T-cell (primary cell): ENCODE data around the gene SLC35A3. TPM values are rescaled to one million over a fixed set of nuclear protein-coding genes. Genes with fewer than 3 reads are reported as not detected.

Experiments used
- ATAC-seq, 4 experiments: fragments of 200-7000 bp in 3 of 4; fragments of 150-1000 bp in 1 of 4; cut with Tn5 transposase; replicated peaks in 1 of 4; 1 replicate in 3 of 4; 2 replicates in 1 of 4; pipeline ENCODE4 v1.10.0; 2021; ENCODE audit warnings: moderate library complexity in 3 of 4, mild to moderate bottlenecking in 2 of 4, moderate number of reproducible peaks in 1 of 4
- CTCF ChIA-PET, 2 donors: fragments of 300-600 bp; sonication (Branson Sonifier 250); formaldehyde crosslinking; loops; one replicate each; lab custom pipeline; 2022; ENCODE audit warnings: antibody characterized with exemption in 2 of 2; lab: Charles Lee
- POLR2A ChIA-PET, 2 donors: fragments of 300-600 bp; sonication (Branson Sonifier 250); formaldehyde crosslinking; loops; one replicate each; lab custom pipeline; 2022; ENCODE audit warnings: antibody characterized with exemption in 2 of 2; lab: Charles Lee
- DNase-seq, 35 experiments: peaks; one replicate each; pipeline versions ENCODE4 v3.0.0 to v3.0.0-alpha.2; 2013 to 2023
- H3K27ac ChIP-seq: one replicate; pipeline ENCODE4 v1.5.1; 2013; ENCODE audit warnings: low read length
- H3K27me3 ChIP-seq, 2 experiments: replicated peaks in 1 of 2; 1 replicate in 1 of 2; 2 replicates in 1 of 2; pipeline versions ENCODE4 v1.6.1 to v1.7.0; 2013; ENCODE audit warnings: low read length in 1 of 2, mixed read lengths in 1 of 2; ENCODE audit not compliant: control insufficient read depth in 2 of 2, insufficient read depth in 2 of 2; ENCODE audit errors: extremely low read depth in 1 of 2
- H3K36me3 ChIP-seq, 2 donors: 1 replicate in 1 of 2; 2 replicates in 1 of 2; pipeline versions ENCODE4 v1.6.1 to v1.7.0; 2013; ENCODE audit warnings: low read length in 1 of 2; ENCODE audit not compliant: control insufficient read depth in 2 of 2, insufficient read depth in 1 of 2; ENCODE audit errors: extremely low read depth in 1 of 2
- H3K4me1 ChIP-seq, 2 experiments: 1 replicate in 1 of 2; 2 replicates in 1 of 2; pipeline versions ENCODE4 v1.6.1 to v1.7.0; 2013; ENCODE audit warnings: low read length in 2 of 2, mixed read lengths in 1 of 2; ENCODE audit not compliant: insufficient read depth in 2 of 2, control insufficient read depth in 1 of 2; ENCODE audit errors: extremely low read depth in 1 of 2
- H3K4me3 ChIP-seq, 2 donors: 1 replicate in 1 of 2; 2 replicates in 1 of 2; pipeline versions ENCODE4 v1.5.1 to v1.7.0; 2013; ENCODE audit warnings: mild to moderate bottlenecking in 2 of 2, low read length in 1 of 2, moderate library complexity in 1 of 2; ENCODE audit not compliant: control insufficient read depth in 1 of 2; ENCODE audit errors: extremely low read depth in 1 of 2
- H3K9me3 ChIP-seq: 2 replicates; pipeline ENCODE4 v1.7.0; 2013
- H3K27ac Mint-ChIP-seq, 2 donors: one replicate each; pipeline ENCODE4 v1.8.0; 2020 to 2021; ENCODE audit warnings: mild to moderate bottlenecking in 2 of 2, mixed read lengths in 2 of 2
- H3K27me3 Mint-ChIP-seq, 2 donors: one replicate each; pipeline ENCODE4 v1.8.0; 2021 to 2022; ENCODE audit warnings: mixed read lengths in 2 of 2
- H3K36me3 Mint-ChIP-seq: one replicate; pipeline ENCODE4 v1.8.0; 2021; ENCODE audit warnings: mixed read lengths
- H3K4me1 Mint-ChIP-seq, 3 donors: one replicate each; pipeline ENCODE4 v1.8.0; 2020 to 2022; ENCODE audit warnings: mixed read lengths in 3 of 3, mild to moderate bottlenecking in 1 of 3
- H3K4me3 Mint-ChIP-seq, 3 donors: one replicate each; pipeline ENCODE4 v1.8.0; 2020 to 2022; ENCODE audit warnings: mild to moderate bottlenecking in 3 of 3, mixed read lengths in 3 of 3, moderate library complexity in 3 of 3
- H3K9me3 Mint-ChIP-seq, 3 donors: one replicate each; pipeline ENCODE4 v1.8.0; 2020 to 2022; ENCODE audit warnings: mixed read lengths in 3 of 3
- WGBS: methylation state at CpG from one replicate; pipeline ENCODE4 v1.1.5; 2013; ENCODE audit warnings: missing lambda C conversion rate; ENCODE audit not compliant: insufficient coverage; 5-methylcytosine and 5-hydroxymethylcytosine counted together
- total RNA-seq, 35 experiments: library from RNA in 6 of 35; stranded (reverse) in 6 of 35; fragments of 120-200 nt in 1 of 35; gene quantifications; one replicate each; pipeline versions ENCODE4 v1.2.1 to v1.2.4 and lab custom pipeline; 2013 to 2026

The SLC35A3 gene
- total RNA-seq, 5 donors from 2014 or later (not counting 1 experiment from before 2014, with no cell fraction given) = 21.5 to 31.8 (median 24.5) TPM

- Histone ChIP-seq H3K4me3 (no peak overlapping the region), H3K27me3 (no peaks in the 10 kb centered on the region), H3K36me3 (peaks cover 6 to 23% of the 10 kb centered on the region in 2 donors), H3K27ac (no peak overlapping the region), H3K9me3 (no peaks in the 10 kb centered on the region), H3K4me1 (peaks cover 4 to 19% of the 10 kb centered on the region in 2 experiments)
- Mint-ChIP-seq H3K4me3 (no peak overlapping the region), H3K36me3 (peaks cover 30% of the 10 kb centered on the region), H3K9me3 (no peaks in the 10 kb centered on the region), H3K27ac (peak overlapping the region in 1 of 2 donors; percentile 34), H3K4me1 (peaks cover 55 to 65% (median 59%) of the 10 kb centered on the region in 3 donors), H3K27me3 (no peaks in the 10 kb centered on the region)
- WGBS = no CpG with 5 or more reads among the region's 1 CpG
- DNase-seq (no peak), ATAC-seq (no peak)
- CTCF ChIA-PET = interaction anchor here in 1 of 2 donors (0.5 to 0.7 kb wide), 2 partner anchors 11 to 167 kb away, joined by 3 to 5 read pairs; no protein-coding TSS in a partner anchor
- POLR2A ChIA-PET = interaction anchor here (0.6 to 0.9 kb wide), 4 partner anchors 9 to 437 kb away, joined by 3 to 11 read pairs (median 5); no protein-coding TSS in a partner anchor
These were observed 82.1 kb downstream of the SLC35A3 start for GRCh38 chr1:100051893-100052292.

- no peak for DNase-seq
- ChIA-PET POLR2A (no interaction called here), CTCF (interaction anchor here in 1 of 2 donors (0.6 kb wide), 1 partner anchor 39 kb away, joined by 5 read pairs; no protein-coding TSS in a partner anchor)
- no peaks in the 10 kb centered on the region for H3K9me3 ChIP-seq
- peak overlapping the region in 1 of 2 donors; percentile 7 for H3K27ac Mint-ChIP-seq
- H3K4me3 Mint-ChIP-seq = no peak overlapping the region
- no peaks in the 10 kb centered on the region for H3K27me3 ChIP-seq
- peaks cover 0 to 10% of the 10 kb centered on the region in 2 experiments for H3K4me1 ChIP-seq
- no peak for ATAC-seq
- H3K4me1 Mint-ChIP-seq = peaks cover 49 to 55% (median 50%) of the 10 kb centered on the region in 3 donors
- H3K27me3 Mint-ChIP-seq = no peaks in the 10 kb centered on the region
- no peak overlapping the region for H3K27ac ChIP-seq
- H3K36me3 Mint-ChIP-seq = peaks cover 34% of the 10 kb centered on the region
- H3K4me3 ChIP-seq = no peak overlapping the region
- H3K9me3 Mint-ChIP-seq = no peaks in the 10 kb centered on the region
- peaks cover 6 to 28% of the 10 kb centered on the region in 2 donors for H3K36me3 ChIP-seq
These were observed 83.3 kb downstream of the SLC35A3 start for GRCh38 chr1:100053119-100053518.

GRCh38 chr1:100053727-100054126 lies 83.9 kb downstream of the SLC35A3 start:
- Histone ChIP-seq H3K4me1 (peaks cover 0 to 4% of the 10 kb centered on the region in 2 experiments), H3K27me3 (no peaks in the 10 kb centered on the region), H3K4me3 (no peak overlapping the region), H3K36me3 (peaks cover 6 to 28% of the 10 kb centered on the region in 2 donors), H3K27ac (no peak overlapping the region), H3K9me3 (no peaks in the 10 kb centered on the region)
- H3K27ac Mint-ChIP-seq = peak overlapping the region; percentile 7 to 37
- H3K27me3 Mint-ChIP-seq = no peaks in the 10 kb centered on the region
- ChIA-PET CTCF (interaction anchor here (0.6 to 0.7 kb wide), 2 partner anchors 38 to 358 kb away, joined by 5 to 6 read pairs; no protein-coding TSS in a partner anchor), POLR2A (interaction anchor here (0.7 kb wide), 2 partner anchors 14 to 875 kb away, joined by 3 to 11 read pairs; no protein-coding TSS in a partner anchor)
- no peaks in the 10 kb centered on the region for H3K9me3 Mint-ChIP-seq
- H3K36me3 Mint-ChIP-seq = peaks cover 34% of the 10 kb centered on the region
- peaks cover 43 to 49% (median 44%) of the 10 kb centered on the region in 3 donors for H3K4me1 Mint-ChIP-seq
- H3K4me3 Mint-ChIP-seq = no peak overlapping the region
- WGBS = no CpG with 5 or more reads among the region's 4 CpGs
- ATAC-seq (no peak), DNase-seq (no peak)

DNA sequence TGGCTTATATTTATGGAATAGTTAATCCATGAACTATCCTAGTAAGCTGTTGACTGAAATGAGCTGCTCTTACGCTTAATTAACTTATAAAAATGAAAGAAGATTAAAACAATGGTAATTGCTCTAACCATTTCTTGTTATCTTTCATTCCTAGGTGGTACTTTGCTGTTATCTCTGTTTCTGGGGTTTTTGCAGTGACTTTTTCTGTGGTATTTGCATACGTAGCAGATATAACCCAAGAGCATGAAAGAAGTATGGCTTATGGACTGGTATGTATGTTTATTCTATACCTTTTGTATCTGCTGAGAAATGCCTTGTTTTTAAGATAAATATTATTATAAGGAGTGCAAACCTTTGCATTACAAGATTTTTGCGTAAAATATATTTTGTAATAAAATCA lies 91.9 kb downstream of the SLC35A3 start:
- Mint-ChIP-seq H3K4me1 (peaks cover 25 to 37% (median 28%) of the 10 kb centered on the region in 3 donors), H3K36me3 (peaks cover 41% of the 10 kb centered on the region), H3K4me3 (no peak overlapping the region), H3K27me3 (no peaks in the 10 kb centered on the region), H3K27ac (no peak overlapping the region), H3K9me3 (no peaks in the 10 kb centered on the region)
- POLR2A ChIA-PET = interaction anchor here in 1 of 2 donors (1.1 kb wide), 1 partner anchor 10 kb away, joined by 4 read pairs; no protein-coding TSS in a partner anchor
- no CpG with 5 or more reads among the region's 3 CpGs for WGBS
- Histone ChIP-seq H3K4me1 (peaks cover 2 to 5% of the 10 kb centered on the region in 2 experiments), H3K27me3 (no peaks in the 10 kb centered on the region), H3K4me3 (no peak overlapping the region), H3K36me3 (peaks cover 4 to 51% of the 10 kb centered on the region in 2 donors), H3K9me3 (no peaks in the 10 kb centered on the region), H3K27ac (no peak overlapping the region)
- CTCF ChIA-PET = no interaction called here
- ATAC-seq (no peak), DNase-seq (no peak)

- Mint-ChIP-seq H3K4me1 (peaks cover 21 to 34% (median 23%) of the 10 kb centered on the region in 3 donors), H3K36me3 (peaks cover 56% of the 10 kb centered on the region), H3K27ac (peak overlapping the region; percentile 77 to 82), H3K9me3 (no peaks in the 10 kb centered on the region), H3K4me3 (peak overlapping the region in 1 of 3 donors; percentile 42), H3K27me3 (no peaks in the 10 kb centered on the region)
- POLR2A ChIA-PET = interaction anchor here in 1 of 2 donors (0.5 kb wide), 1 partner anchor 91 kb away, joined by 4 read pairs; no protein-coding TSS in a partner anchor
- H3K36me3 ChIP-seq = peaks cover 11 to 70% of the 10 kb centered on the region in 2 donors
- H3K9me3 ChIP-seq = no peaks in the 10 kb centered on the region
- no peak overlapping the region for H3K4me3 ChIP-seq
- DNase-seq (peak in 1 of 35 experiments; percentile 11), ATAC-seq (no peak)
- H3K27me3 ChIP-seq = no peaks in the 10 kb centered on the region
- H3K4me1 ChIP-seq = peaks cover under 1 to 5% of the 10 kb centered on the region in 2 experiments
- CTCF ChIA-PET = no interaction called here
- H3K27ac ChIP-seq = peak overlapping the region; percentile 26
- 88% methylated on average over 1 of the region's 1 CpG for WGBS
These were observed 95.6 kb downstream of the SLC35A3 start for GRCh38 chr1:100065183-100065968.

- ChIA-PET POLR2A (interaction anchor here in 1 of 2 donors (0.5 to 0.6 kb wide), 2 partner anchors 92 to 256 kb away, joined by 3 to 4 read pairs; no protein-coding TSS in a partner anchor), CTCF (no interaction called here)
- H3K27ac ChIP-seq = no peak overlapping the region
- WGBS = no CpG with 5 or more reads among the region's 2 CpGs
- Mint-ChIP-seq H3K4me1 (peaks cover 19 to 33% (median 21%) of the 10 kb centered on the region in 3 donors), H3K27ac (peak overlapping the region; percentile 77 to 82), H3K36me3 (peaks cover 57% of the 10 kb centered on the region), H3K27me3 (no peaks in the 10 kb centered on the region), H3K4me3 (peak overlapping the region in 1 of 3 donors; percentile 42), H3K9me3 (no peaks in the 10 kb centered on the region)
- H3K4me1 ChIP-seq = peaks cover 0 to 5% of the 10 kb centered on the region in 2 experiments
- no peak for ATAC-seq
- no peak overlapping the region for H3K4me3 ChIP-seq
- DNase-seq = no peak
- no peaks in the 10 kb centered on the region for H3K9me3 ChIP-seq
- peaks cover 11 to 69% of the 10 kb centered on the region in 2 donors for H3K36me3 ChIP-seq
- no peaks in the 10 kb centered on the region for H3K27me3 ChIP-seq
These were observed 96.1 kb downstream of the SLC35A3 start for GRCh38 chr1:100065969-100066227.
